Left ventricle myocardium superior (tissue), 1 donor: ENCODE measurements around the gene HLA-DMB. TPM values are rescaled to one million over a fixed set of nuclear protein-coding genes. Genes with fewer than 3 reads are reported as not detected.
A peak's percentile ranks its signal among the peaks of the same experiment; 100 is the strongest.

ENCODE experiments used
- ATAC-seq: fragments of 200-7000 bp; cut with Tn5 transposase; one replicate; pipeline ENCODE4 v1.9.1; 2020; ENCODE audit warnings: mild to moderate bottlenecking, moderate library complexity
- DNase-seq: peaks from one replicate; pipeline ENCODE4 v3.0.0-alpha.2; 2020
- intact Hi-C: fragments of 100-400 bp; cut with micrococcal nuclease; formaldehyde crosslinking; loops from one replicate; pipeline ENCODE4 v1.11.0; 2022
- total RNA-seq: library from RNA; stranded (reverse); fragmentation: NEBNext Ultra II Directional; extraction: Animal tissue kit (Norgen Biotek cat#: 25700); gene quantifications from one replicate; pipeline ENCODE4 v1.2.1, GENCODE V29; 2021
- donor health status: DM: no; HTN: yes; CAD: no; lungs with severe emphysema.

HLA-DMB gene
- total RNA-seq, 1 donor from 2014 or later: 10.6 TPM

DNA sequence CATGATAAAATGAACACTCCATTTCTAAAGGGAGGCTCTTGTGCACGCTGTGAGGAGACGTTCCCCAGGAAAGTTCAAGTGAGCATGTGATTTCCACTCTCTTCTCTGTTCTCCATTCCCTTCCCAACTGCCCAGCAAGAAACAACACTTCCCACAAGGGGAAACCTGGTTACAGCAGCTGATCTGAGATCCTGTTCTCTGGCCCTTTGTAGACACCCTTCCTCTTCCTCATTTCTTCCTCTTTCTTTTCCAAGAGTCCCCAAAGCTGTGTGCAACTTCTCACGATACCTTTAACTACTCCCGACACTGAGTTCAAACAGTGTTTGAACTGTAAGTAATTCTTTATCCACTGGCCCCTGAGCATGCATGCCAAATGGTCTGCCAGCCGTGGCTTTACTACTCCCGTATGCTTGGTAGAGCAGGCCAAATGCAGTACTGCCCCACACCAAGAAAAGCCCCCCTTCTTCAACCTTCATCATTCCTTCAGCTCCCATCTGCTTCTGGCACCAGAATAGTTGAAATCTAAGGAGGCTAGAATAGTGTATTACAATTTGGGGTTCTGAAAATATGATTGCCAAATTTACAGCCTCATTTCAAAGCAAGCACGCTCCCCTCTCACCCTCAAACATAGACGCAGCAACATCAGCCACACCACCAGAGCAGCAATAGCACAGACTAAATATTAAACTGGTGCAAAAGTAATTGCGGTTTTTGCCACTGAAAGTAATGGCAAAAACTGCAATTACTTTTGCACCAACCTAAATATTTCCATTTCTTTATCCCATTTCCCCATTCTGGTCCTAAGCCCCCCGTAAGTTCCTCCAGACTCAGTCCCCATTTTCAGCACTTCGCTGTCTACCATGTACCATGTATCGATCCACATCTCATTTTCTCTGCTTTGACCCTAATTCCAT is 4.3 kb downstream of the HLA-DMB start:
- ATAC-seq: peak; percentile 39
- intact Hi-C loops: no loop called here

DNA sequence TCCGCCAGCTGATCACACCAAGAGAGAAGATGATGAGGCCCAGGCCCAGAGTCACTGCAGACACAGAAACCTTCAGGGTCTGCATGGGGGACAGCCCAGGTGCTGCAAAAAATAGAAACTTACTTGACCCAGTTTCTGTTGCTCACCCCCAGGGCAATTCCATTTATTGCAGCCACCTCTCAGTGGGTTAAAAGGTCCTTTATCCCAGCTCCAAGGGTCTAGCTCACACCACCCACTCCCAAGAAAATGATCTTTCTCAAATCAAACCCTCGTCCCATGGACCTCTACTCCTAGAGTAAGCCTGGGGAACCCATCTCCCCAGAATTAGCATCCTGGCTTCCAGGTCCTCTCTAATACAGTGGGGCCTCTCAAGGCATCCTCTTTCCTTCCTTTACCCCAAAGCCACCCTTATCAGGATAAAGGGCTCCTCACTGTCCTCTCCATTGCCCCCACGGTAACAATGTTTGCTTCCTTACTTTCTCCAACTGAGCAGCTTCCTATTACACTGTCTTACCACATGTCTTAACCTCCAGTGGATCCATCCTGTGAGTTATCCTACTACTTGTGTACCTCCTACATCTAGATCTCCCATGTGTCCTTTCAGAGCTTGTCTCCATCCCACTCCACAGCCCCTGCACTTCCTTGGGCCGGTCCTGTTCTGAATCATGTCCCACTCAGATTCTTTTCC is 5.1 kb downstream of the HLA-DMB start:
- ATAC-seq: no peak
- no peak for DNase-seq
- intact Hi-C loops: no loop called here

More for the DNA sequence above, 4.3 kb downstream of the HLA-DMB start:
- DNase-seq: no peak

DNA sequence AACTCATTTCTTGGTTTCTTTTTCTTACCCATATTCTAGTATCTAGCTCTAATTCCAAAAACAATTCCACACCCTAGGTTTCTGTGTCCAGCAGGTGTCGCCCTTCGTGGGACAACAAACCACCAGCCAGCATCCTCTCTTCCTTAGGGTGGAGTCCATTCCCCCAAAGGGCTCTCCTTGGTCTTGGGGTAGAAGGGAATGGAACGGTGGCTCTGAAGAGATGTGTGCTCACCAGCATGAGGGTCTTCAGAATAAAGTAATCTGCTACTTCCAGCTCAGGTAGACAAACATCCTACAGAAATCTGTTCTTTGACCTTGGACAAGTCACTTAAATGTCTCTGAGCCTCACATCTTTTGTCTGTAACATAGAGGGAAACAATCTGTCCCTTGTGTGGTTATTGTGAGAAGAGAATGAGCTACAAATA is 7.2 kb downstream of the HLA-DMB start:
- intact Hi-C loops: loop anchor here (5.0 kb wide), 1 partner anchor 49 kb away; no protein-coding TSS in a partner anchor
- ATAC-seq (peak; percentile 76), DNase-seq (peak; percentile 87)

DNA sequence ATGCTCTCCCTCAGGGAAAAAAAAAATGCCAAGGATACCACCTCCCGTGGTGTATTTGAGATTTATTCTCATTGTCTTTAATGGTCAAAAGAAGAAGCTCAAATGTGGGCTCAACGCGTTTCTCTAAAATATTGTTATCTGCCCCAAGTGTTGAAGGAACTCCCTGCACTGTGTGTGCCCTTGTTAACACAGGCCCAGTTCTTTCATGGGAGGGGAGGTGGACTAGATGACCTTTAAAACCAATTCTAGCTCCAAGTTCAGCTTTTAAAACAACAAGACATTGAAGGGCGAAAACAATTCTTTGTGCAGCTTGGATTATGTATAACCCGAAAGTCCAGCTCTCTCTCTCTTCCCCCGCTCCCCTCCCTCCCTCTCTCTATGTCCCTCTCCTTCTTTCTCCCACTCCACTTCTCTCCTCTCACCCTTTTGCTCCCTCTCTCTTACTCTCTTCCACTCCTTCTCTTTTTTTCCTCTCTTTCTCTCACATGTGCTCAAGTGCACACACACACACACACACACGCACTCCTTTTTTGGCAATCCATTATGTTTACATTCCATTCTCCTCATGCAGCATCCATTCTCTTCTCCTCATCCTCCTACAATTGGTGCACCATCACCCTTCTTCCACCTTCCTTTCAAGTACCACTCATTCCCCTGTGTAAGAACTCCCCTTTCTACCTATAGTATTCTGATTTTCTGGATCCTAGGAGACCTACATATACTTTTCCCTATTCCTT is 8.5 kb downstream of the HLA-DMB start:
- intact Hi-C loops: loop anchor here (5.0 kb wide), 1 partner anchor 50 kb away; no protein-coding TSS in a partner anchor
- DNase-seq (no peak), ATAC-seq (no peak)

DNA sequence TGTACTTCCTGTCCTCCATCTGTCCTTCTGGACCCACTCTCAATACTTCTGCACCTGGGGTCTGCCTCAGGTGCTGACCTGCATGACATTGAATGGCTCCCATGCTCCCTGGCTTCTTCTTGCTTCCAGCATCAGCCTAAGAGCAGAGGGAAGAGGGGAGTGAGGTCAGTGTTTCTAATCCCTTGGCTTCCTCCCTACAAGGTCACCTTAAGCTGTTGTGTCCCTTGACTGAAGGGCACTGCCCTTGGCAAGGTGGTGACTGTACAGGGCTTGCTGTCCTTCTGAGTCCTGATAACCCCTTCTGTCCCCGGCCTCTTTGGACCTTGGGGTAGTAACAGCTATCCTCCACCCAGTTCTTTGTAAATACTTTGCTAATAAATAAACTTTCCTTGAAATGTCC is 9.6 kb downstream of the HLA-DMB start:
- intact Hi-C loops: loop anchor here (5.0 kb wide), 1 partner anchor 51 kb away; no protein-coding TSS in a partner anchor
- no peak for DNase-seq
- ATAC-seq: no peak

DNA sequence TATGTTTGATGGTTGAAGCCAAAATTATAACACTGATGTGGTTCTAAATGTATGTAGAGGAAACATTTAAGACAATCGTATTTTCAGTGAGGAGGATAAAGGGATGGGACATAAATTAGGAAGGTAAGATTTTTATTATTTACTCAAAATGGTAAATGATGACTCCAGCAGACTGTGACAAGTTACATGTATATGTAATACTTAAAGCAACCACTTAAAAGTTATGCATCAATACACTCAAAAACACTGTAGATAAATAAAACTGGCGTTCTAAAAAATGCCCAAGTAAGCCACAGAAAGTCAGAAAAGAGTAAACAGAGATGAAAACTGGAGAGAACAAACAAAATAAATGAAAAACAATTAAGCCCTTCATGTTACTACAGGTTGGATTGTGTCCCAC is 18.7 kb downstream of the HLA-DMB start:
- intact Hi-C loops: no loop called here
- no peak for DNase-seq
- ATAC-seq: no peak

DNA sequence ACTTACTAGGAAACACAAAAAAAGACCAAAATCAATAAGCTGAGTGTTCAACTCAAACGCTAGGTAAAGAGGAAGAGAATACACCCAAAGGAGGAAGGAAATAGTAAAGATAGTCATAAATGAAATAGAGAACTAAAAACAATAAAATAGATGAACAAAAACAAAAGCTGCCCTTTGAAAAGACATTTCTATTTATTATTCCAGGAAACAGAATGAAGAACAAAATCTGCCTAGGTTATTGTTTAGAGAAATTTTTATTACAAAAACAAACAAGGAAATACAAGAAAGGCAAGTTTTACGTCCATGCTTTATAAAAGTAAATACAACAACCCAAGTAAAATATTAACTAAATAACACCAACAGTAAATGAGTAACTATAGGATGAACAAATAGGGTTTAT is 20.1 kb downstream of the HLA-DMB start:
- DNase-seq (no peak), ATAC-seq (no peak)
- intact Hi-C loops: no loop called here

DNA sequence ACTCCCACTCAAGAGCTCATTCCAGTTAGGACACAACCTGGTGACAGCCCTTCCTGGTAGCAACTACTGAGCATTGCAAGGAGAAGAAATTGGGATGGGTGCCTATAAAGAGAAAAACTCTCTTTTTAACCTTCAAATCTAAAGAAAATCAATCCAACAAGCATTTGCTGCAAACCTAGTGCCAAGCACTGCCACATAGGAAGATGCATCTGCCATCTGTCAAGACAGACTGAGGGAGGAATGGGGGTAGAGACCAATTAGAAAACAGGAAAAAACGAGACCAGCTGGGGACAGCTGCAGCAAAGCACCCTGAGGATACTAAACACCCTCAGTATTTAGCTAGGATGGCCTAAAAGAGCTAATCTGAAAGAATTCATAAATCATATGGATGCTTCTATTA is 27.9 kb downstream of the HLA-DMB start:
- ATAC-seq: no peak
- no peak for DNase-seq
- intact Hi-C loops: no loop called here

DNA sequence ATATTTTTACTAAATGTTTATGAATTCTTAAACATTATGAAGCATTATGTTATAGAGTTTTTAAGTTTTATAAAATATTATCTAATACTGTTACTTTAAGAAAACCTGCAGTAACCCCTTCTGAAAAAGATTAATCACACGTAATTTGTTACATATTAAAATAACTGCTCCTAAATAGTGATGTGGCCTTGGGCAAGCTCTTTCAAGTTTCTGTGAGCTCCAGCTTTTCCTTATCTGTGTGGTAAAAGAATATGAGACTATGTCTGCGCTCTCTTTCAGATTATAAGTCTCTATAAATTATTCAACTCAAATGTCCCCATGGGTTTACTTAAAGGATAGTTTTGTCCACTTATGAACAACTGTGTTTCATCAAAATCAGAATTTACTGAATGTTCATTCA is 31.9 kb downstream of the HLA-DMB start:
- intact Hi-C loops: no loop called here
- ATAC-seq (no peak), DNase-seq (no peak)

DNA sequence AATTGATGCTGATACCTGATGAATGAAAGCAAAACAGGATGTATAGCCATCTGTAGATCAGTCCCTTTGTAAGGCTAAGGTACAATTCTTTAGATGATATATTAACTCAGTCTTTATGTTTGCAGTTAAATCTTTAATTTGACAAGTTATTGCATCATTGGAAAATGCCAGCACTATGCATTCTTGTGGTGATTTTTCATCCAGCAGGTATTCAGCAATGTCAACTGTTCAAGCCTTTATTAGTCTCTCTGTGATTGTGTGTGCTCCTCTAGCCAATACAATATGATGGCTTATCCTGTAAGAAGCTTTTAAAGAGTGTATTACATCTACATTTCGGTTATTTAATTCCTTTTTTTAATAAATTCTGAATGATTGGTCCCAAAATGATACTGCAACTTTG is 34.3 kb downstream of the HLA-DMB start:
- DNase-seq: no peak
- intact Hi-C loops: no loop called here
- ATAC-seq: no peak

DNA sequence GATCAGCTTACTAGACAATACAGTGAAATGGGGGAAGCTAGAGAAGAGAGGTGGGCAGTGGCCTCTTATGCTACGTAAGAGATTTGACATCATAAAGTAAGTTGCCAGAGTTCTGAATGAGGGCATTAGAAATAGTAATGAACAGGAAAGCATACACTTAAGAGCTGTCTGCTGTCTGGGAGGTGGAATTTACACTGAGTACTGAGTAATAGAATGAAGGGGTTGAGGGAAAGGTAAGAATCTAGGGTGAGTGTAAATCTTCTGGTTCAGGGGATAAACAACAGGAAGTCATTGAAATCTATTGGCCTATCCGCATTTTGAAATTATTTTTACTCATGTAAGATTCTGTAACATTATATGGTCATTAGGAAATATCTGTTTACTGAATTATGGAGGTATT is 35.8 kb downstream of the HLA-DMB start:
- no peak for ATAC-seq
- intact Hi-C loops: no loop called here
- no peak for DNase-seq

DNA sequence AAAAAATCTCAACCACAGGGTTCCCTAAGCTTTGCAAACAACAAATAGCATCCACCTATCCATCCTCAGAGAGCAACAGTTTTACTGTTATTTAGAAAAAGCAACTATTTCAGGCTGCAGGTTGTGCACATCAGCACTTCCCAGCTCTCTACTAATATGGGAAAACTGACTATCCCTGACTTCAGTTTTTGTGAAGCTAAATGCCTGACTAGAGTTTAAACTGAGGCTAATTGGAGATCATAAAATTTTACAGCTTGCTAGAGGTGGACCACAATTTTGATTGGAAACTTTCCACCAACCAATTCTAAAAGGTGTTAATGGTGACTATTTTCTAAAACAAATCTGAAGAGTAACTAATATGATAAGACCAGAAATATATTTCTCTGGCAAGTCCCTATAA is 36.9 kb downstream of the HLA-DMB start:
- ATAC-seq (no peak), DNase-seq (no peak)
- intact Hi-C loops: no loop called here

DNA sequence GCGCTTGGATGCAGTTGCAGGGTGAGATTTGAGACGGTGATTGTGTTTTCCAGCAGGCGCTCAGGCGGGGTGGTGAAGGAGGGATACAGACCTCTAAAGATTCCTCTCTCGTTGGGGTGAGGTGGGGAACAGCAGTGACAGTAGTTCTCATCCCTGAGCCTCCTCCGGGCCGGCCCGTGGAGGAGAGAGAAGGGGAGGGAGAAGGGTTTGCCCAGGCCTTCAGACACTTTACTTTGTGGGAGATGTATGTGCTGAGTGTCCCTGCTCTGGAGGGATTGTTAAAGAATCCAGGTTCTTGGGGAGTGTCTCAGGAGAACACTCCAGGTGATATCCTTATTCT is 45.9 kb downstream of the HLA-DMB start:
- no peak for DNase-seq
- peak; percentile 17 for ATAC-seq
- intact Hi-C loops: no loop called here

DNA sequence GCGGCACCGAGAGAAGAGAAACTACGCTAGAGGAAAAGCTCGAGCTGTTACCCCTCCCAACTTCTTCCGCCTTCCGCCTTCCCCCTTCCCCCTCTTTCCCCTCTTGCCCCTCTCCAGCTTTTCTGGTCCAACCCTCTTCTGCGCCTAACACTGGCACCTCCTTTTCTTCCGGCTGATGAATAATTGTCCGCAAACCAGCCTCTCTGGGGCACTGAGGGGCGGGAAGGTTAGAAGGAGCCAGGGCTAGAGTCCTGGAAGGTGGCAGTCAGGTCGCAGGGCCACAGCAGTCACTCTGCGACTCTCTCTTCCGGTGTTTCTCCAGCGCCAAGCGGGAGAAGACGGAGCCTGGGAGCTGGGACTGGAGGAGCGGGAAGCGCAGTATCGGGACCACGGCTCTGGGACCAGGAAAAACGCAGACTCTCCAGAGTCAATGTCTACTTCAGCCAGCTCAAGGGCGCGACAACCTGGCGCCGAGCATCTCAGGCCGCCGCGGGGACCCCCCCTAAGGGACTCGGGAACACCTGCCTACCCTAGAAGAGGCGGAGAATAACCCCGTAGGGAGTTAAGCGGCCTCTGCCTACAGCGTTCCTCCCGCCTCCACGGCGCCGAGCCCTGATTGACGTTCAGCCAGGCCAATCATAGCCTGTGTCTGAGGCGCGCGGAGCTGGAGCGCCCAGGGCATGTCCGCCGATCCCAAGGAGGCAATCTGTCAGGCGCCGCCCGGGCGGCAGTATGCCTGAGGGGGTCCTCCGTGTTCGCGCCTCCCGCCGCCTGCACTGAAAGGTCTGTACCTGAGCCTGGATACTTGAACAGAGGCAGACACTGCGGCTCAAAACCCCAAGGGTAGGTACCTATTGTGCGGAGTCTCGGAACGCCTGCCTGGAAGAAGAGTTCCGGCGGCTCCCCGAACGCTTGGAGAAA is 46.5 kb downstream of the HLA-DMB start:
- peak; percentile 100 for ATAC-seq
- intact Hi-C loops: no loop called here
- peak; percentile 95 for DNase-seq

DNA sequence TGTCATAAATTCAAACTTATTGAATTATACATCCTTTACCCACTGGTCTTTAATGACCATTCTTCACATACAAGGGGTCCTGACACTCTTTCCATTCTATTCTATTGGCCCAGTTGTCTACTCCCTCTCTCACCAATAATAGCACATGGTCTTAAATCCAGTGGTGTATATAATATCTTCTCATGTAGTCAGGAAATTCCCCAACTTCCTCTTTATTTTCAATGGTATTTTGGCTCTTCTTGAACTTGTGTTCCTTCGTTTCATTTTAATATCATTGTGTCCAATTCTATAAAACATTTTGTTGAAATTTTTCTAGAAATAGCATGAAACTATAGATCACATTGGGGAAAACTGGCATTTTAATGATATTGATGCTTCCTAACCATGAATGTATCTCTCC is 50.0 kb downstream of the HLA-DMB start:
- ATAC-seq (no peak), DNase-seq (no peak)
- intact Hi-C loops: no loop called here

DNA sequence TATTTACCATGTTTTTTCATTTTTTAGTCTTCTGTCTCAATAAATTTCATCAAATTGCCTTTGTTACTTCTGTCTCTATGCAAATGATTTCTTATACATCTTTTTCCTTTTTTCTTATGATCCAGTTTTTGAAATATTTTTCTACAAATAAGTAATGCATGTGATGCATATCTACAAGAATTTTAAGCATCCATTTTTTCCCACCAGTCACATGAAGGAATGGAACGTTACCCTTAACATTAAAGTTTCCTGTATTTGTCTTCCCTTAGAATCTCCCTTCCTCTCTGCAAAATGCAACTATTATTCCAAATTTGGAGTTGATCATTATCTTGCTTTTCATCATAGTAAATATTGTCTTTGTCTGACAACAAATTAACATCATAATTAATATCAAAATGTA is 51.3 kb downstream of the HLA-DMB start:
- ATAC-seq: no peak
- no peak for DNase-seq
- intact Hi-C loops: loop anchor here (5.0 kb wide), 1 partner anchor 93 kb away; no protein-coding TSS in a partner anchor

DNA sequence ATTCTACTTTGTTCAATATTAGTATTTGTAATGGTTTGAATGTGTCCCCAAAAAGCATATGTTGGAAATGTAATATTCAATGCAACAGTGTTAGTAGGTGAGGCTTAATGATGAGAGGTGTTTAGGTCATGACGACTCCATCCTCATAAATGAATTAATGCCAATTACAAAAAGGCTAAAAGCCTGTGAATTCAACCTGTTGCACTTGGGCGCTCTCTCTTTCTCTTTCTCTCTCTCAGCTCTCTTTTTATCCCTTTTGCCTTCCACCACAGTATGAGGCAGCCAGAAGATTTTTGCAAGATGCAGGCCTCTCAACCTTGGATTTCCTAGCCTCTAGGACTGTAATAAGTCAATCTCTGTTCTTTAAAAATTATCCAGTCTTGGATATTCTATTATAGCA is 52.3 kb downstream of the HLA-DMB start:
- intact Hi-C loops: loop anchor here (5.0 kb wide), 1 partner anchor 94 kb away; no protein-coding TSS in a partner anchor

DNA sequence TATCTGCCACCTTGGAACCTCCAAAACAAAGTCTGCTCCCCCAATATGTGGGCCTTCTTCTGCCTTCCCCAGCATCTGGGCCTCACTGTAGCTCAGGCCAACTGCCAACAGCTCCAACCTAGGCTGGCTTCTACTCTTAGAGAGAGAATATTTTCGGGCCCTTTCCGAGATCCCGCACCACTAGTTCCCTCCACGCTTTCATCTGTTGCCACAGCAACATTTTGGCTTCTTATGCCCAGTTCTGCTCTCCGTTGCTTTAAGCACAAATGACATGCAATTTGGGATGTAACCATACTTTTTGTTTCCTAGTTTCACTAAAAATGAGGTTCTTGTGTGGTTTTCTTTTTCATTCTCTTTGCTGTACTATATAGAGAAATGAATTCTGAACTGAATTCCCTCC is 53.2 kb downstream of the HLA-DMB start:
- no peak for DNase-seq
- intact Hi-C loops: loop anchor here (5.0 kb wide), 1 partner anchor 95 kb away; no protein-coding TSS in a partner anchor
- ATAC-seq: no peak

More for the DNA sequence above, 52.3 kb downstream of the HLA-DMB start:
- ATAC-seq (no peak), DNase-seq (no peak)
